Progenitor cell of endocrine pancreas (in vitro differentiated cells): ENCODE results near the gene PRR16. TPM values are rescaled to one million over a fixed set of nuclear protein-coding genes. Genes with fewer than 3 reads are reported as not detected.

Experiments used
- DNase-seq: peaks from one replicate; pipeline ENCODE4 v3.0.0; 2021; ENCODE audit warnings: low spot score; ENCODE audit not compliant: unreplicated experiment
- H3K27ac Mint-ChIP-seq: 2 replicates; pipeline ENCODE4 v1.8.0; 2021; ENCODE audit warnings: mild to moderate bottlenecking, moderate library complexity, mixed read lengths
- H3K27me3 Mint-ChIP-seq: 2 replicates; pipeline ENCODE4 v1.8.0; 2021; ENCODE audit warnings: mixed read lengths
- H3K36me3 Mint-ChIP-seq: 2 replicates; pipeline ENCODE4 v1.8.0; 2022; ENCODE audit warnings: mixed read lengths; ENCODE audit not compliant: insufficient read depth
- H3K4me1 Mint-ChIP-seq: 2 replicates; pipeline ENCODE4 v1.8.0; 2021; ENCODE audit warnings: low read depth, mixed read lengths
- H3K4me3 Mint-ChIP-seq: 2 replicates; pipeline ENCODE4 v1.8.0; 2021; ENCODE audit warnings: low read depth, mild to moderate bottlenecking, moderate library complexity, mixed read lengths
- H3K9me3 Mint-ChIP-seq: 2 replicates; pipeline ENCODE4 v1.8.0; 2021; ENCODE audit warnings: low read depth, mixed read lengths
- CTCF ChIP-seq: fragments of 200-600 bp; sonication (generic); IDR thresholded peaks from one replicate; pipeline ENCODE4 v1.5.0; 2021; ENCODE audit warnings: antibody characterized with exemption, mild to moderate bottlenecking; ENCODE audit not compliant: unreplicated experiment
- total RNA-seq: library from RNA; stranded (reverse); gene quantifications from 2 replicates; pipeline ENCODE4 v1.2.1, GENCODE V29; 2021

The PRR16 gene
- total RNA-seq, 1 donor from 2014 or later = not detected

DNA sequence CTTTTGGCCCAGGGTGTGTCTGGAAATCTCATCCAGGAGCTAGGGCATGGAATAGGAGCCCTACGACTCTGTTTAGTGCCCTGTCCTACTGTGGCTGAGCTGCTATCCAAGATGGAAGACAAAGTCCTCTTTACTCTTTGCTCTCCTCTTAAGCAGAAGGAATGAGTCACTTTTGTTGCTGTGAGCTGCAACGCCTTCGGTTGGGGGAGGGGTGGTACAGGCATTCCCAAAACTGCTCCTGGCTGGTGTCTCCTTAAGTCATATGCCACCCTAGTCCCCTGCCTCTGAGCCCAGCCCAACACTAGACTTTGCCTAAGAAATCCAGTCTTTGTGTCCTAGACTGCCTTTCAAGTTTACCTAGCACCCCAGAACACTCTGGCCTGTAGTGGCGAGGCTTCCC, 99.9 kb downstream of the PRR16 start:
- no peak for TF ChIP-seq CTCF
- Mint-ChIP-seq H3K9me3 (peaks cover 5% of the 10 kb centered on the region), H3K4me3 (no peak overlapping the region), H3K27me3 (no peaks in the 10 kb centered on the region), H3K4me1 (no peaks in the 10 kb centered on the region), H3K27ac (no peak overlapping the region), H3K36me3 (no peaks in the 10 kb centered on the region)
- DNase-seq = no peak

- no peaks in the 10 kb centered on the region for H3K9me3 Mint-ChIP-seq
- no peak for DNase-seq
- H3K4me1 Mint-ChIP-seq = no peaks in the 10 kb centered on the region
- H3K36me3 Mint-ChIP-seq = no peaks in the 10 kb centered on the region
- TF ChIP-seq CTCF = no peak
- no peak overlapping the region for H3K4me3 Mint-ChIP-seq
- no peak overlapping the region for H3K27ac Mint-ChIP-seq
- no peaks in the 10 kb centered on the region for H3K27me3 Mint-ChIP-seq
Measured at GRCh38 chr5:120567066-120567465, 103.0 kb downstream of the PRR16 start.

DNA sequence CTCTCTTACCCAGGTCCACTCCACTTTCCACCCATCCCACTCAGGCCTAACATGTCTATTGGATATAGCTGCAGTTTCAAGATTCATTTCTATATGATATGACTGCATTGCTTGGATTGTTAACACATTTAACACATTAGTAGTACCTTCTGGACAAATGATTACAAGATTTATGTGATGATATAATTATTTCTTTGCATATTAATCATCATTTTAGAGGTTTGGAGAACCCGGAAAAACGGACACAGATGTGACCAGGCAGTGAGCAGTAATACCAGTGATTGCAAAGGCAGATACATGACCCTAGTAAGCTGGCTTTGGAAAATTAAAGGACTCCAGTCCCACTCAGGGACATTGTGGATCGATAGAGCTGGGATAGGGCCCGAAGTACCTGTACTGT, 103.8 kb downstream of the PRR16 start:
- no peak for DNase-seq
- TF ChIP-seq CTCF = no peak
- Mint-ChIP-seq H3K27ac (no peak overlapping the region), H3K9me3 (no peaks in the 10 kb centered on the region), H3K4me3 (no peak overlapping the region), H3K36me3 (no peaks in the 10 kb centered on the region), H3K4me1 (no peaks in the 10 kb centered on the region), H3K27me3 (no peaks in the 10 kb centered on the region)

DNA sequence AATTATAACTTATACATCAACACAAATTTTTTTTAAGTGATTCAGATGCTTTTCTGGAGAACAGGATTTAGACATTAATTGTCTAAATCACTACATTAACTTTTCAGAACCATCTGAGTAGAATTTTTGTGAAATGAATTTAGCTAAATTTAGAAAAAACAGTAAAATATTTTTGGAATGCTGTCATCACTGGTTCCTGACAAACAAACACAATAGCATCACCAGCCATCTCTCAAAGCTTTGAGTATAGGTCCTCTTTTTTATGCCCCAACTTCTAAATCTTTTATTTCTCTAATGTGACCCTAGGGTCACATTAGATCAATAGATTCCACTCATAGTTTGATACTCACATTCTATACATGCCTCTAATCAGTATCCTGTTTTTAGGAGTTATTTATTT, 104.6 kb downstream of the PRR16 start:
- Mint-ChIP-seq H3K36me3 (no peaks in the 10 kb centered on the region), H3K4me1 (no peaks in the 10 kb centered on the region), H3K4me3 (no peak overlapping the region), H3K27ac (no peak overlapping the region), H3K9me3 (no peaks in the 10 kb centered on the region), H3K27me3 (no peaks in the 10 kb centered on the region)
- TF ChIP-seq CTCF = no peak
- DNase-seq = no peak

- no peak overlapping the region for H3K4me3 Mint-ChIP-seq
- no peaks in the 10 kb centered on the region for H3K36me3 Mint-ChIP-seq
- no peak overlapping the region for H3K27ac Mint-ChIP-seq
- H3K9me3 Mint-ChIP-seq = peaks cover 3% of the 10 kb centered on the region
- no peak for TF ChIP-seq CTCF
- DNase-seq = no peak
- no peaks in the 10 kb centered on the region for H3K4me1 Mint-ChIP-seq
- no peaks in the 10 kb centered on the region for H3K27me3 Mint-ChIP-seq
Measured at GRCh38 chr5:120576588-120576987, 112.5 kb downstream of the PRR16 start.
